HEK293 (cell line): ENCODE data around the gene WASF2.

Experiments used
- CTCF ChIA-PET: fragments of 350-600 bp; formaldehyde crosslinking; extraction: SDS; loops from one replicate; lab custom pipeline; 2021; ENCODE audit warnings: antibody characterized with exemption; lab: Yijun Ruan, JAX
- POLR2A ChIA-PET: fragments of 300-600 bp; formaldehyde crosslinking; extraction: SDS; loops from one replicate; lab custom pipeline; 2020; ENCODE audit warnings: antibody characterized with exemption, inconsistent platforms; lab: Yijun Ruan, JAX
- H3K27ac ChIP-seq: fragments of 200-500 bp; sonication (Bioruptor generic); 2 replicates; pipeline ENCODE4 v1.5.1; 2014; ENCODE audit warnings: low read depth, low read length, control low read depth, inconsistent platforms; ENCODE audit errors: extremely low read depth
- H3K36me3 ChIP-seq, 2 experiments: fragments of 200-500 bp in 1 of 2; sonication (Bioruptor generic) in 1 of 2; 1 replicate in 1 of 2; 2 replicates in 1 of 2; pipeline ENCODE4 v1.5.1; 2014 to 2017; ENCODE audit warnings: inconsistent platforms in 2 of 2, low read length in 2 of 2; ENCODE audit not compliant: control insufficient read depth in 2 of 2, insufficient read depth in 1 of 2
- H3K4me1 ChIP-seq: fragments of 200-500 bp; sonication (Bioruptor generic); 2 replicates; pipeline ENCODE4 v1.5.1; 2014; ENCODE audit warnings: mild to moderate bottlenecking, low read length, inconsistent platforms; ENCODE audit not compliant: control insufficient read depth, insufficient read depth
- H3K4me3 ChIP-seq: 2 replicates; pipeline ENCODE4 v1.5.1; 2011; ENCODE audit warnings: low read depth, mild to moderate bottlenecking, control low read depth, low read length, moderate library complexity
- H3K9me3 ChIP-seq: fragments of 200-500 bp; sonication (Bioruptor generic); 2 replicates; pipeline ENCODE4 v1.5.1; 2014; ENCODE audit warnings: low read depth, low read length, inconsistent platforms; ENCODE audit not compliant: control insufficient read depth, insufficient read depth
- GLI2 ChIP-seq: fragments of 450-650 bp; formaldehyde crosslinking; IDR thresholded peaks from 2 replicates; pipeline ENCODE4; 2017; ENCODE audit warnings: missing biosample characterization, missing genetic modification characterization, low read depth, borderline replicate concordance
- HOXD13 ChIP-seq: sonication (generic); formaldehyde crosslinking; IDR thresholded peaks from 2 replicates; pipeline ENCODE4 v1.8.0; 2022; ENCODE audit warnings: missing genetic modification reagents, borderline replicate concordance
- ZBTB1 ChIP-seq: fragments of 450-650 bp; formaldehyde crosslinking; IDR thresholded peaks from 2 replicates; pipeline ENCODE4 v1.5.1; 2016; ENCODE audit warnings: missing biosample characterization, missing genetic modification characterization
- ZBTB11 ChIP-seq: fragments of 450-650 bp; formaldehyde crosslinking; conservative IDR thresholded peaks from 2 replicates; pipeline ENCODE4 v1.5.1; 2016; ENCODE audit warnings: low read depth, missing biosample characterization, missing genetic modification characterization
- ZFHX2 ChIP-seq: fragments of 450-650 bp; formaldehyde crosslinking; conservative IDR thresholded peaks from 2 replicates; pipeline ENCODE4 v1.5.1; 2016; ENCODE audit warnings: missing biosample characterization, missing genetic modification characterization
- ZFP37 ChIP-seq: fragments of 450-650 bp; formaldehyde crosslinking; IDR thresholded peaks from 2 replicates; pipeline ENCODE4 v1.5.1; 2016; ENCODE audit warnings: missing biosample characterization, missing genetic modification characterization
- ZNF140 ChIP-seq: fragments of 450-650 bp; formaldehyde crosslinking; IDR thresholded peaks from 2 replicates; pipeline ENCODE4 v1.5.1; 2016; ENCODE audit warnings: missing biosample characterization, missing genetic modification characterization
- ZNF148 ChIP-seq: fragments of 450-650 bp; formaldehyde crosslinking; IDR thresholded peaks from 2 replicates; pipeline ENCODE4 v1.5.0; 2017; ENCODE audit warnings: missing biosample characterization, missing genetic modification characterization, borderline replicate concordance
- ZNF157 ChIP-seq: fragments of 450-650 bp; formaldehyde crosslinking; IDR thresholded peaks from 2 replicates; pipeline ENCODE4 v1.5.1; 2016; ENCODE audit warnings: missing biosample characterization, missing genetic modification characterization
- ZNF18 ChIP-seq: fragments of 450-650 bp; formaldehyde crosslinking; IDR thresholded peaks from 2 replicates; pipeline ENCODE4 v1.5.1; 2016; ENCODE audit warnings: missing biosample characterization, missing genetic modification characterization
- ZNF274 ChIP-seq, 2 experiments: fragments of 200-500 bp in 1 of 2; fragments of 450-650 bp in 1 of 2; sonication (Bioruptor generic) in 1 of 2; formaldehyde crosslinking in 1 of 2; IDR thresholded peaks; 2 replicates each; pipeline versions ENCODE4 v1.5.1 to v1.6.1; 2014 to 2016; ENCODE audit warnings: borderline replicate concordance in 1 of 2, inconsistent platforms in 1 of 2, low read length in 1 of 2, missing biosample characterization in 1 of 2, missing genetic modification characterization in 1 of 2
- ZNF341 ChIP-seq: fragments of 450-650 bp; formaldehyde crosslinking; IDR thresholded peaks from 2 replicates; pipeline ENCODE4; 2016; ENCODE audit warnings: low read depth, missing biosample characterization, missing genetic modification characterization
- ZNF37A ChIP-seq: fragments of 450-650 bp; IDR thresholded peaks from 2 replicates; pipeline ENCODE4 v1.5.1; 2018; ENCODE audit warnings: missing biosample characterization, missing genetic modification characterization
- ZNF416 ChIP-seq: fragments of 450-650 bp; formaldehyde crosslinking; IDR thresholded peaks from 2 replicates; pipeline ENCODE4 v1.5.1; 2016; ENCODE audit warnings: missing biosample characterization, missing genetic modification characterization
- ZNF423 ChIP-seq: fragments of 450-650 bp; formaldehyde crosslinking; IDR thresholded peaks from 2 replicates; pipeline ENCODE4 v1.5.1; 2016; ENCODE audit warnings: missing biosample characterization, missing genetic modification characterization
- ZNF473 ChIP-seq: fragments of 450-650 bp; formaldehyde crosslinking; IDR thresholded peaks from 2 replicates; pipeline ENCODE4 v1.5.1; 2017; ENCODE audit warnings: missing biosample characterization, missing genetic modification characterization
- ZNF514 ChIP-seq: fragments of 450-650 bp; formaldehyde crosslinking; IDR thresholded peaks from 2 replicates; pipeline ENCODE4 v1.5.1; 2016; ENCODE audit warnings: missing biosample characterization, missing genetic modification characterization
- ZNF624 ChIP-seq: fragments of 450-650 bp; formaldehyde crosslinking; IDR thresholded peaks from 2 replicates; pipeline ENCODE4 v1.5.1; 2017; ENCODE audit warnings: missing biosample characterization, missing genetic modification characterization
- ZNF626 ChIP-seq: fragments of 450-650 bp; sonication (Bioruptor Pico); formaldehyde crosslinking; IDR thresholded peaks from 2 replicates; pipeline ENCODE4 v1.5.1; 2018; ENCODE audit warnings: missing biosample characterization, missing genetic modification characterization, inconsistent platforms
- ZNF645 ChIP-seq: fragments of 450-650 bp; formaldehyde crosslinking; IDR thresholded peaks from 2 replicates; pipeline ENCODE4; 2016; ENCODE audit warnings: missing biosample characterization, missing genetic modification characterization
- ZNF701 ChIP-seq: fragments of 450-650 bp; formaldehyde crosslinking; IDR thresholded peaks from 2 replicates; pipeline ENCODE4 v1.5.1; 2016; ENCODE audit warnings: missing biosample characterization, missing genetic modification characterization
- ZNF777 ChIP-seq: fragments of 450-650 bp; formaldehyde crosslinking; IDR thresholded peaks from 2 replicates; pipeline ENCODE4 v1.5.1; 2017; ENCODE audit warnings: missing biosample characterization, missing genetic modification characterization, borderline replicate concordance
- ZNF830 ChIP-seq: fragments of 450-650 bp; IDR thresholded peaks from 2 replicates; pipeline ENCODE4 v1.5.0; 2018; ENCODE audit warnings: missing biosample characterization, missing genetic modification characterization, low read depth, mild to moderate bottlenecking, moderate library complexity
- ZSCAN30 ChIP-seq: fragments of 450-650 bp; IDR thresholded peaks from 2 replicates; pipeline ENCODE4 v1.5.1; 2018; ENCODE audit warnings: missing biosample characterization, mild to moderate bottlenecking, missing genetic modification characterization, moderate library complexity
- ZSCAN4 ChIP-seq: fragments of 450-650 bp; formaldehyde crosslinking; IDR thresholded peaks from 2 replicates; pipeline ENCODE4 v1.5.1; 2017; ENCODE audit warnings: missing biosample characterization, missing genetic modification characterization

Gene WASF2

GRCh38 chr1:27527890-27528817 lies 38.2 kb upstream of the WASF2 start:
- ChIA-PET POLR2A (no interaction called here), CTCF (no interaction called here)
- Histone ChIP-seq H3K27ac (peak overlapping the region; percentile 20; the same call in 1 of the 2 replicates), H3K36me3 (peaks cover 0 to 6% of the 10 kb centered on the region in 2 experiments; a peak in 1 of 3 replicates), H3K9me3 (no peaks in the 10 kb centered on the region), H3K4me1 (peaks cover 11% of the 10 kb centered on the region), H3K4me3 (peak overlapping the region; percentile 2)
- TF ChIP-seq ZSCAN4 (tag by site-specific recombination) (peak; percentile 78), ZSCAN30 (0 out of 2 replicates have a peak, but pooled peaks have one; percentile 46), ZNF37A (tag by site-specific recombination) (no peak), ZNF157 (tag by site-specific recombination) (no peak), HOXD13 (no peak), ZNF18 (tag by site-specific recombination) (no peak), ZNF274 (IDR thresholded peaks at IDR 0.05; ENCODE audit: low read length) (no peak), ZNF274 (tag by site-specific recombination; IDR thresholded peaks at IDR 0.05; ENCODE audit: borderline replicate concordance) (no peak), ZNF473 (tag by site-specific recombination) (no peak), ZNF423 (0 out of 2 replicates have a peak, but pooled peaks have one; percentile 29), ZNF514 (no peak), ZFP37 (tag by site-specific recombination) (no peak), ZNF626 (tag by site-specific recombination) (no peak), ZNF416 (tag by site-specific recombination) (no peak), GLI2 (tag by site-specific recombination) (no peak), ZBTB11 (tag by site-specific recombination) (no peak), ZNF645 (tag by site-specific recombination) (peak; percentile 73; the same call in 1 of the 2 replicates), ZNF148 (tag by site-specific recombination) (no peak), ZNF140 (no peak), ZNF777 (tag by site-specific recombination) (no peak), ZNF701 (no peak), ZNF624 (tag by site-specific recombination) (no peak), ZNF341 (tag by site-specific recombination) (no peak), ZBTB1 (tag by site-specific recombination) (no peak), ZNF830 (no peak), ZFHX2 (peak; percentile 97)
